OCI-LY3 (cell line): ENCODE measurements around the gene CNIH4.

Experiments used
- EZH2phosphoT487 ChIP-seq: fragments of 200-600 bp; shearing (Covaris generic); IDR thresholded peaks from 2 replicates; pipeline ENCODE4 v1.6.1; 2018; ENCODE audit warnings: antibody characterized with exemption, mixed run types, low read depth
- TF ChIP-seq, protein P1 (sequence below): fragments of 200-600, 300-600 bp; sonication (generic); IDR thresholded peaks from 2 replicates; pipeline ENCODE4 v1.5.1; 2014; ENCODE audit warnings: antibody characterized with exemption, low read length, low read depth

DNA sequence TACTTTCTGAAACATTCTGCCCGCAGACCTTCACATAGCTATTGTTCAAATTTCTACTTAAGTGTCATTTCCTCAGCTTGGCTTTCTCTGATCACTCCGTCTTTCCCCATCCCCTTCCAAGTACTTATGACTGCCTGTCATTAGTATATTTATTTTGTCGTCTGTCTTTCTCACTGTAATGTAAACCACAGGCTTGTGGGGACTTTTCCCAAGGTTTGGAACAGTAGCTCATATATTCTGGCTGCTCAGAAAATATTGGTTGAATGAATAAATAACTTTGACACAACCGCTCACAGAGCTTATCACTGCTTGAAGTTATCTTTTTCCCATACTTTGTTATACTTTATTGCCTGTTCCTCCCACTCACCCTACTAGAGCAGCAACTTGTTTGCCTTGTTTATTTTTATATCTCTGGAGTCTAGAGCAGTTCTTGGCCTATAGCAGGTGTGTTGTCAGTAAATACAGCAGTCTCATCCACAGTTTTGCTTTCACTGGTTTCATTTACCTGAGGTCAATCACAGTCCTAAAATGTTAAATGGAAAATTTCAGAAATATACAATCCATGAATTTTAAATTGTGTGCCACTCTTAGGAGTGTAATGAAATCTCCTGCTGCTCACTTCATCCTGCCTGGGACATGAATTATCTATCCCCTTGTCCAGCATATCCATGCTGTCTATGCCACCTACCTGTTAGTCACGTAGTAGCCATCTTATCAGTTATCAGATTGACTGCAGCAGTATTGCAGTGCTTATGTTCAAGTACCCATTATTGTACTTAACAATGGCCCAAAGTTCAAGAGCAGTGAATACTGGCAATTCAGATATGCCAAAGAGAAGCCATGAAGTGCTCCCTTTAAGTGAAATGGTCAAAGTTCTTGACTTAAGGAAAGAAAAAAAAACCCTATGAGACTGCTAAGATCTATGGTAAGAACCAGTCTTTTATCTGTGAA lies 2.4 kb upstream of the CNIH4 start:
- no peak for TF ChIP-seq EZH2phosphoT487
- TF ChIP-seq, protein P1, sequence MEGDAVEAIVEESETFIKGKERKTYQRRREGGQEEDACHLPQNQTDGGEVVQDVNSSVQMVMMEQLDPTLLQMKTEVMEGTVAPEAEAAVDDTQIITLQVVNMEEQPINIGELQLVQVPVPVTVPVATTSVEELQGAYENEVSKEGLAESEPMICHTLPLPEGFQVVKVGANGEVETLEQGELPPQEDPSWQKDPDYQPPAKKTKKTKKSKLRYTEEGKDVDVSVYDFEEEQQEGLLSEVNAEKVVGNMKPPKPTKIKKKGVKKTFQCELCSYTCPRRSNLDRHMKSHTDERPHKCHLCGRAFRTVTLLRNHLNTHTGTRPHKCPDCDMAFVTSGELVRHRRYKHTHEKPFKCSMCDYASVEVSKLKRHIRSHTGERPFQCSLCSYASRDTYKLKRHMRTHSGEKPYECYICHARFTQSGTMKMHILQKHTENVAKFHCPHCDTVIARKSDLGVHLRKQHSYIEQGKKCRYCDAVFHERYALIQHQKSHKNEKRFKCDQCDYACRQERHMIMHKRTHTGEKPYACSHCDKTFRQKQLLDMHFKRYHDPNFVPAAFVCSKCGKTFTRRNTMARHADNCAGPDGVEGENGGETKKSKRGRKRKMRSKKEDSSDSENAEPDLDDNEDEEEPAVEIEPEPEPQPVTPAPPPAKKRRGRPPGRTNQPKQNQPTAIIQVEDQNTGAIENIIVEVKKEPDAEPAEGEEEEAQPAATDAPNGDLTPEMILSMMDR = no peak
